NCI-H1048 (cell line): ENCODE measurements around the gene HLA-F.

Experiments
- DNase-seq: peaks from one replicate; lab custom pipeline; 2025; lab: John Stamatoyannopoulos, UW

The HLA-F gene

GRCh38 chr6:29724937-29725869 is 2.0 kb downstream of the HLA-F start:
- DNase-seq: no peak

GRCh38 chr6:29726001-29726400 is 2.8 kb downstream of the HLA-F start:
- no peak for DNase-seq

- no peak for DNase-seq
These were observed 3.4 kb downstream of the HLA-F start for GRCh38 chr6:29726571-29727194.

- DNase-seq: no peak
These were observed 4.4 kb downstream of the HLA-F start for GRCh38 chr6:29727637-29728036.

GRCh38 chr6:29728173-29728874 is 5.1 kb downstream of the HLA-F start:
- DNase-seq: no peak

- DNase-seq: no peak
These were observed 5.6 kb downstream of the HLA-F start for GRCh38 chr6:29728875-29729270.

GRCh38 chr6:29729774-29730328 is 6.6 kb downstream of the HLA-F start:
- DNase-seq: no peak

GRCh38 chr6:29730575-29731126 is 7.4 kb downstream of the HLA-F start:
- DNase-seq: no peak

- DNase-seq: no peak
These were observed 8.0 kb downstream of the HLA-F start for GRCh38 chr6:29731281-29731680.

GRCh38 chr6:29733057-29733456 is 9.8 kb downstream of the HLA-F start:
- no peak for DNase-seq

- DNase-seq: no peak
These were observed 11.1 kb downstream of the HLA-F start for GRCh38 chr6:29734046-29735018.

- no peak for DNase-seq
These were observed 13.3 kb downstream of the HLA-F start for GRCh38 chr6:29736563-29736962.

- DNase-seq: no peak
These were observed 14.7 kb downstream of the HLA-F start for GRCh38 chr6:29737707-29738630.

GRCh38 chr6:29739136-29739881 is 16.1 kb downstream of the HLA-F start:
- DNase-seq: no peak

GRCh38 chr6:29739882-29740261 is 16.6 kb downstream of the HLA-F start:
- no peak for DNase-seq

GRCh38 chr6:29741592-29741991 is 18.4 kb downstream of the HLA-F start:
- DNase-seq: no peak

- DNase-seq: no peak
These were observed 18.9 kb downstream of the HLA-F start for GRCh38 chr6:29742127-29742526.

GRCh38 chr6:29743025-29743424 is 19.8 kb downstream of the HLA-F start:
- no peak for DNase-seq

- no peak for DNase-seq
These were observed 20.3 kb downstream of the HLA-F start for GRCh38 chr6:29743568-29743967.
